SK-N-SH treated with all-trans-retinoic acid at 6 μM for 48 hours (cell line): ENCODE data around the gene PFAS.

Source experiments
- ATAC-seq: fragments of 200-7000 bp; cut with Tn5 transposase; 3 replicates; pipeline ENCODE4 v1.9.1; 2020; ENCODE audit warnings: mild to moderate bottlenecking, moderate library complexity
- ARNTL ChIP-seq: fragments of 450-650 bp; formaldehyde crosslinking; IDR thresholded peaks from 2 replicates; pipeline ENCODE4 v1.5.0; 2020; ENCODE audit warnings: low read depth, mild to moderate bottlenecking, moderate library complexity, borderline replicate concordance
- CREB5 ChIP-seq: fragments of 250-450 bp; sonication (Bioruptor Pico); IDR thresholded peaks from 2 replicates; pipeline ENCODE4 v1.5.1; 2020; ENCODE audit warnings: low read depth, mild to moderate bottlenecking, moderate library complexity
- CSRNP3 ChIP-seq: fragments of 250-450 bp; sonication (Bioruptor Pico); IDR thresholded peaks from 2 replicates; pipeline ENCODE4 v1.5.1; 2021; ENCODE audit warnings: mild to moderate bottlenecking, moderate library complexity
- ESRRG ChIP-seq: fragments of 250-450 bp; sonication (Bioruptor Pico); IDR thresholded peaks from 2 replicates; pipeline ENCODE4 v1.6.1; 2021; ENCODE audit warnings: mild to moderate bottlenecking
- GLIS3 ChIP-seq: fragments of 250-450 bp; sonication (Bioruptor Pico); IDR thresholded peaks from 2 replicates; pipeline ENCODE4 v1.5.0; 2020; ENCODE audit warnings: mild to moderate bottlenecking, moderate library complexity
- ISL1 ChIP-seq: fragments of 250-450 bp; sonication (Bioruptor Pico); IDR thresholded peaks from 2 replicates; pipeline ENCODE4 v2.1.2; 2022; ENCODE audit warnings: mild to moderate bottlenecking, moderate library complexity
- OSR1 ChIP-seq: fragments of 250-450 bp; sonication (Bioruptor Pico); IDR thresholded peaks from 2 replicates; pipeline ENCODE4 v1.8.0; 2022; ENCODE audit warnings: moderate library complexity, mild to moderate bottlenecking, inconsistent platforms
- PATZ1 ChIP-seq: fragments of 250-450 bp; sonication (Bioruptor Pico); IDR thresholded peaks from 2 replicates; pipeline ENCODE4 v1.8.0; 2020; ENCODE audit warnings: mild to moderate bottlenecking, moderate library complexity, borderline replicate concordance
- POU6F1 ChIP-seq: fragments of 250-450 bp; sonication (Bioruptor Pico); IDR thresholded peaks from 2 replicates; pipeline ENCODE4 v1.8.0; 2021; ENCODE audit warnings: low read depth, mild to moderate bottlenecking, moderate library complexity, borderline replicate concordance
- PPARA ChIP-seq: fragments of 250-450 bp; sonication (Bioruptor Pico); IDR thresholded peaks from 2 replicates; pipeline ENCODE4 v1.5.0; 2020; ENCODE audit warnings: mild to moderate bottlenecking, borderline replicate concordance
- RARB ChIP-seq: fragments of 250-450 bp; sonication (Bioruptor Pico); IDR thresholded peaks from 2 replicates; pipeline ENCODE4 v1.8.0; 2021; ENCODE audit warnings: mild to moderate bottlenecking, moderate library complexity
- SNAI2 ChIP-seq: fragments of 250-450 bp; sonication (Bioruptor Pico); IDR thresholded peaks from 2 replicates; pipeline ENCODE4 v1.5.0; 2020; ENCODE audit warnings: mild to moderate bottlenecking, moderate library complexity
- TCF4 ChIP-seq: fragments of 250-450 bp; sonication (Bioruptor Pico); IDR thresholded peaks from 2 replicates; pipeline ENCODE4 v1.8.0; 2021; ENCODE audit warnings: mild to moderate bottlenecking, moderate library complexity, borderline replicate concordance
- TSHZ2 ChIP-seq: fragments of 250-450 bp; sonication (Bioruptor Pico); IDR thresholded peaks from 2 replicates; pipeline ENCODE4 v1.5.0; 2020; ENCODE audit warnings: mild to moderate bottlenecking, moderate library complexity
- ZC3H10 ChIP-seq: fragments of 250-450 bp; sonication (Bioruptor Pico); IDR thresholded peaks from 2 replicates; pipeline ENCODE4 v1.5.1; 2021; ENCODE audit warnings: mild to moderate bottlenecking, moderate library complexity
- ZFP3 ChIP-seq: fragments of 250-450 bp; sonication (Bioruptor Pico); IDR thresholded peaks from 2 replicates; pipeline ENCODE4 v1.5.0; 2020; ENCODE audit warnings: mild to moderate bottlenecking, moderate library complexity
- ZFP30 ChIP-seq: fragments of 450-650 bp; formaldehyde crosslinking; IDR thresholded peaks from 2 replicates; pipeline ENCODE4 v1.5.0; 2022; ENCODE audit warnings: mild to moderate bottlenecking, moderate library complexity
- ZNF565 ChIP-seq: fragments of 450-650 bp; formaldehyde crosslinking; conservative IDR thresholded peaks from 2 replicates; pipeline ENCODE4 v1.5.0; 2020; ENCODE audit warnings: low read depth, mild to moderate bottlenecking, moderate library complexity
- ZNF8 ChIP-seq: fragments of 450-650 bp; formaldehyde crosslinking; IDR thresholded peaks from 2 replicates; pipeline ENCODE4 v1.5.0; 2020; ENCODE audit warnings: mild to moderate bottlenecking, moderate library complexity

Gene PFAS

GRCh38 chr17:8287651-8288335 lies 38.7 kb downstream of the PFAS start:
- TF ChIP-seq ZNF565 (CRISPR knock-in tag) = no peak
- no peak for TF ChIP-seq RARB
- no peak for TF ChIP-seq ZFP3
- no peak for TF ChIP-seq SNAI2 (CRISPR knock-in tag)
- TF ChIP-seq ESRRG (CRISPR knock-in tag) = no peak
- TF ChIP-seq PATZ1 (CRISPR knock-in tag) = no peak
- no peak for TF ChIP-seq CSRNP3 (CRISPR knock-in tag)
- no peak for TF ChIP-seq ARNTL
- TF ChIP-seq TCF4 (CRISPR knock-in tag) = no peak
- TF ChIP-seq ZC3H10 (CRISPR knock-in tag) = no peak
- TF ChIP-seq POU6F1 (CRISPR knock-in tag) = no peak
- TF ChIP-seq ZFP30 (CRISPR knock-in tag) = no peak
- TF ChIP-seq GLIS3 = no peak
- TF ChIP-seq ISL1 = no peak
- TF ChIP-seq CREB5 (CRISPR knock-in tag) = no peak
- no peak for TF ChIP-seq ZNF8 (CRISPR knock-in tag)
- TF ChIP-seq OSR1 (CRISPR knock-in tag) = no peak
- ATAC-seq = no peak

GRCh38 chr17:8288336-8289102 lies 39.4 kb downstream of the PFAS start, which contains the start of gene RANGRF:
TSS of gene RANGRF (plus strand) at chr17:8288670. CDS start at chr17:8288789, 119 bp downstream.
- peak; percentile 93 for ATAC-seq
- TF ChIP-seq PATZ1 (CRISPR knock-in tag) (peak; percentile 23; the same call in 1 of the 2 replicates), PPARA (no peak), ZNF565 (CRISPR knock-in tag) (no peak), SNAI2 (CRISPR knock-in tag) (no peak), RARB (no peak), TSHZ2 (CRISPR knock-in tag) (peak; percentile 70), ZFP30 (CRISPR knock-in tag) (no peak)
